HG02763 (cell line): ENCODE measurements around the gene SEC31A.

Experiments used
- ATAC-seq: cut with Tn5 transposase; IDR thresholded peaks from one replicate; pipeline ENCODE4 v1.9.1; 2021; ENCODE audit warnings: mild to moderate bottlenecking, moderate library complexity; ENCODE audit not compliant: unreplicated experiment

Gene SEC31A

DNA sequence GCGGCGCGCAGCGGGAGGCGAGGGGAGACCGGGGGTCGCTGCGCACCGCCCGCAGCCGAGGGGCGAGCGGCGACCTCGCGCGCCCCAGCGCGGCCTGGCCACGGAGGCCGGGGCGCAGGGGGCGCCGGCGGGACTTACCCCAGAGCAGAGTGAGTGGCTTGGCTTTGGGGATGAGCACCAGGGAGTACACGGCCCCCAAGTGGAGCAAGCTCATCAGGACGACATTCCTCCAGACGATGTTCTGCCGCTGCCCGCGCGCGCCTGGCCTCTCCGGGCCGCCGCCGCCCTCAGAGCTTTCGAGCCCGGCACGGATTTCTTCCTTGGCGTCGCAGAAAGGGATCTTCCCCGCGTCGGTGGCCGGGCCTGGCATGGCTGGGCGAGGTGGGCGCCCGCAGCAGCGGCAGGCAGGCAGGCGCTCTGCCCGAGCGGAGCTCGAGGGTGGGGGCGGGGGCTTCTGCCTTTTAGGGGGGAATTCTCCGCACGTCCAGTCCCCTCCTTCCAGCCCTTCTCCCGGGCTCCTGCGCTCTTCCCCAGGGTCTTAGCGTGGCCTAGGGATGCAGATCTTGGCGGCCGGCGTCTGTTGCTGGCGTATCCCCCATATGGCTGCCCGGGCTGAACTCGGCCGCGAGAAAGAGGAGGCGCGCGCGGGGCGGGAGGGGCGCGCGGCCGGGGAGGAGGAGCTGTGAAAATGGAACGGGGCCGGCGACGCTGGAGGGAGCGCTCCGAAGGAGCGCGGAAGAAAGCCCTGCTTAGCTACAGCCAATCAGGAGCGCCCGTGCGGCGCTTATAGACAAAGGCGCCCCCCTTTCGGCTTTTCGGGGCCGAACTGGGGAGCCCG lies 92.6 kb downstream of the SEC31A start, which contains the start of gene SCD5:
Gene SCD5, minus strand, starts transcription at position 629 of the 838 bp plus-strand sequence. Its CDS starts 259 bp downstream, at position 370.
- peak; percentile 69 for ATAC-seq

DNA sequence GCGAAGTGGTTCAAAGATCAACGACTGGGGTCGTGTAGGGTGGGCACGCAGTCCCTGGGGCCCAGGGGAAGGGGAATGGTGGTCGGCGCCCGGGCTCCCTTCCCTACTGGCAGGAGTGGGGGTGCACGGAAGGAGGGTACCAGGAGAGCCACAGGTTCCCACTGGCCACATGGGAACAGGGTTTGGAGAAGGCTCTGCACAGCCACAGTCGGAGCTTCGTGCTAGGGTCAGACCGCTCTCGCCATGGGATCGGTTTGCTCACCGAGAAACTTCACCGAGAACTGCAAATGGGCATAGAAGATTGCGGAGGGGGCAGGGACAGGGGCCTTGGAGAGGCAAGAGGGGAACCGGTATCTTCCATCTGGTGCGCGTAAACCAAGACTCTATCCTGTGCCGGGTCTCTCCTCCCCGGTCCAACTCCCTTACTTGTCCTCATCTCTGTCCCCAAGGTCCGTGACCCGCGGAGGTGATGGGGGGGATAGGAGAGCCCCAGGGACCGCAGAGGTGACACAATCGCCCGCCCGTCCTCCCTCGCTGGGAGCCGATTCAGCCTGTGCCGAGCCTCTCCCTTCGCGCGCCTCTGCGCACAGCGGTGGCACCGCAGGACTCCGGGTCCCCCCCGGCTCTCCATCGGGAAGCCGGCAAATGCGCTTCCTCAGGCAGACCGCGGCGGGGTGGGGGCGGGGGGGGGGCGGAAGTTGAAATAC lies 93.4 kb downstream of the SEC31A start:
- ATAC-seq: no peak

DNA sequence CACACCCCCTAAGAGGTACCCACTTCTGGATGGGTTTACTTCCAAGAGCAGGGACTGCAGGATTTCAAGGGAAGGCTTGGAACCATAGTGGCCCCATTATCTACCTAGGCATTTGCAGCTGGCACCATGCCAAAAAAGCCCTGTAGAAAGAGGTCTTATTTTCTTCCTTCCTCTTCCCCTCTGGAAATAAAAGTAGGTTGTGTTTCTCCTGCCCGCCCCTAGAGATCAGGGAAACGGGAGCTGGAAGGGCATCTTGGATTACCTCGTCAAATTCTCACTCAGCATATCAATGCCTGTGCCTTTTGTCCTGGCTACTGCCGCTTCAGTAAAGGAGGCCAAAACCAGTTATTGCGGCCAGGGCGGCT lies 93.9 kb downstream of the SEC31A start:
- no peak for ATAC-seq

DNA sequence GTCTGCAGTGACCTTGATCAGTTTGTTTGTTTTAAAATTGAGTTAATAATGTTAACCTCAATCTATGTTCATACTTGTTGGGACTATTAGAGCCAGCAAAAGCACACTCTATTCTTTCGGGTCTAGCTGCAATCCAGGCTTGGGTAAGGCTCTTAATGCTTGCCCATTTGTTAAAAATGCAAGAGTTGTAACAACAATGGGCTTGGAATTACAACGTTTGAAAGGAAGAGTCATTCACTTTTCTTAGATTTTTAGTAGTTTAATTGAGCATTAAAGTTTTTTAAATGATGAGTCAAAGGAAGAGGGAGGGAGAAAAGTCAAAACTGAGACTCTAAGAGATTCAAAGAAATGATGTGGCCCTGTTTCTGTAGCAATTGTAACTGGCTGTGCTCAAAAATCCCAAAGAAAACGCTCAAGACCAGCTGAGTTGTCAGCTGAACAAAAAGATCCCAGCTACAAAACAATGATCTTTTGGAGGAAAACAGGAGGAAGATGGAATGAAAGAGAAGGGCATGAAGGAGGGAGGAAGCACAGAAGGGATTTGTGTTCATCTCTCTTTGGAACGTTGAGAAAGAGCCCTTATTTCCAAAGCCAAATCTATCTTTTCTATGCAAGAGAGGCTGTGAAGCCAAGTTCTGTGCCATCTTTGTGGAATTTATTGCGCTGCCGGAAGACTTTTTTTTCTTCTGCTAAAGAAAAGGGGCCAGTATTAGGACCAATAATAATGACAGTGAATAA lies 97.9 kb downstream of the SEC31A start:
- no peak for ATAC-seq

DNA sequence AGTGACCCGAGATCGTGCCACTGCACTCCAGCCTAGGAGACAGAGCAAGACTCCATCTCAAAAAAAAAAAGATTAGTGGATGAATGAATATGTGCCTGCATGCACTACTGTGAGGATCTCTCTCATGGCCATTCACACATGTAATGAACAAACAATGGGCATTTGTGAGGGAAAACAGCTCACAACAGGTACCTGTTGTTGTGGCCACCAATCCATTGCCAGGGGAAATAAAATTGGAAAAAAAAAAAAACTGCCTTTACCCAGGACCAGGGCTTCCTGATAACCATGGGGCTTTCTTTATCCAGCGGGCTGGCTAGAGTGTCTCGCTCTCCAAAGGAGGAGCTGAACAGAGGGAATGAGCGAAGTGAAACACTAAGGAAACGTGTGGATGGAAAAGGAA lies 99.8 kb downstream of the SEC31A start:
- ATAC-seq: no peak

DNA sequence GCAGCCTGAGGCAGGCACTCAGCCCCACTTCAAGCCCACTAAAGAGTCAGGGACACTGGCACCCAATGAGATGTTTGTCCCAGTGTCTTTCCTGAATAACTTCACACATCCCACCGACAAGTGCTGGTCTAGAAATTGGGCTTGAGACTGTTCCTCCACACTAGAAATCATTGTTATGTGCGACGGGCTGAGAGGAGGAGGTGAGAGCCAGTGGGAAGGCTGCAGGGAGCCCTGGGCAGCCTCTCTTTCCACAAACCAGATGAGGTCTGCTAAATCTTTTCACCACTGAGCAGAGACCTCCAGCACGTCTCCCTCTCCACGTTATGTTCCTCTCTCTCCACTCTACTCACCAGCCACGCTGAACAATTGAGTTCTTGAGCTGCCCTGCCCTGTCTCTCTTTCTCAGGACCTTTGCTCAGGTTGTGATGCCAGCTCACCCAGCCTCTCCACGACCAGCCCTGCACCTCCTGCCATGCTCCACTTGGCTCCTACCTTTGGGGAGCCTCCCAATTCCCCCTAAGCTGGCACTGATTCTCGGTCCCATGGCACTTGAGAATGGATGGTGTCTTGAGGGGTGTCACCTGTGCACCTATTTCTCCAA lies 100.8 kb downstream of the SEC31A start:
- ATAC-seq: no peak

DNA sequence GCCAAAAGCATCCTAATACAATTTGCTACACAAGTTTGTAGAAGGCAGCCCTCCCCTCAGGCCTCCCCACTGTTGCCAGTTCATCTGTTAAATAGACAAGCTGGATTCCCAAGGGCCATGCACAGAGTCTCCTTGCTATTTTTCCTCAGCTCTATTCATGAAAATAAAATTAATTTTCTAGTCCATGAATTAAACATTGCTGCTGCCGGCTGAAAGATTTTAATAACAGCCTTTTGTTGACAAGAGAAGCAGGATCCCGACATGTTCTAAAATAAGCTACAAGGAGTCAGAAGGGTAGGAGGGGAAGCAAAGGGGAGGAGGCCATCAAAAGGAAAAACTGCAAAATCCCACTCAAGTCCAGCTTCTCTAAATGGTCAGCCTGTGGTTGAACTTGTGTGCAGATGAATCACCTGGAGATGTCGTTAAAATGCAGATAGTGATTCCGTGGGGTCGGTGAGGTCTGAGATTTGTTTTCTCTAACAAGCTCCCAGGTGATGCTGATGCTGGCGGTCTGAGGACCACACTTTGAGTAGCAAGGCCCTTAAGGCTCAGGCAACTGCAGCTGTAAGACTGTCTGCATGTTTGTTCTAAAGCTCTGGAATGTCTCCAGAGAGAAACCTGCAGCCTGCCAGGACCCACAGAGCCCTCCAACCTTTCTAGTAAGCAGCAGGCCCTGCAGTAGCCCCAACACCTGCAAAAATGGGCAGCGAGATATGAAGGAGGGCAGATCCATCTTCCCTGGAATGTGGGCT lies 101.8 kb downstream of the SEC31A start:
- ATAC-seq: no peak

DNA sequence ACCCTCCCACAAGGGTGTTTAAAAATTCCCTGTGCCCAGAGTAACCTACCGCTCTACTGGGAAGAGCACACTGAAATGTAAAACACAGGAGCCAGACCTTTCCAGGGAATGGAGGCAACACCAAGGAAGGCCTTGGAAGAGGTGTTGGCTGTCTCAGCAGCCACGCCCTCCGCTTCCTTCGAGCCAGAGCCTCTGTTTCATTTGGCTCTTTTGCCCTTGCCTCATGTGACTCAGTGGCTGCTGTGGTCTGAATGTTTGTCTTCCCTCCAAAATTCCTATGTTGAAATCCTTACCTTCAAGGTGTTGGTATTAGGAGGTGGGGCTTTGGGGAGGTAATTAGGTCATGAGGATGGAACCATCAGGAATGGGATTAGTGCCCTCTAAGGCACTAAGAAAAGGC lies 103.6 kb downstream of the SEC31A start:
- ATAC-seq: no peak

DNA sequence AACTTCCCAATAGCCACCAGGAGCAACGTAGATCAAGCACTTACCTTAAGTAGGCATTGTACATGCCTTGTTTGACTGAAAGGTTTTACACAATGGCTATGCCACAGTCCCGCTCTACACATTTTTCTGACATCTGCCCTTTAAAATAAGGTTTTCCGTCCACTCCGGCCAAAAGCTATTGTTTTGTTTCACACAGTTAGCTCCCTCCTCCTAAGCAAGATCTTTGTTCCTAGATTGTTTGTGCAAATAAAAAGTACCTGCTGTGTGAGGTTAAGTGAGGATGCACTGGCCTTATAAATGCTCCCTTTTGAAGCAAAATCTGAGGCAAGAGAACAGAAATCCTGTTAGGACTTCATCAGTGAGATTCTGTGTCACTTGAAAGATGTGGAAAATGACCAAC lies 104.1 kb downstream of the SEC31A start:
- ATAC-seq: no peak

DNA sequence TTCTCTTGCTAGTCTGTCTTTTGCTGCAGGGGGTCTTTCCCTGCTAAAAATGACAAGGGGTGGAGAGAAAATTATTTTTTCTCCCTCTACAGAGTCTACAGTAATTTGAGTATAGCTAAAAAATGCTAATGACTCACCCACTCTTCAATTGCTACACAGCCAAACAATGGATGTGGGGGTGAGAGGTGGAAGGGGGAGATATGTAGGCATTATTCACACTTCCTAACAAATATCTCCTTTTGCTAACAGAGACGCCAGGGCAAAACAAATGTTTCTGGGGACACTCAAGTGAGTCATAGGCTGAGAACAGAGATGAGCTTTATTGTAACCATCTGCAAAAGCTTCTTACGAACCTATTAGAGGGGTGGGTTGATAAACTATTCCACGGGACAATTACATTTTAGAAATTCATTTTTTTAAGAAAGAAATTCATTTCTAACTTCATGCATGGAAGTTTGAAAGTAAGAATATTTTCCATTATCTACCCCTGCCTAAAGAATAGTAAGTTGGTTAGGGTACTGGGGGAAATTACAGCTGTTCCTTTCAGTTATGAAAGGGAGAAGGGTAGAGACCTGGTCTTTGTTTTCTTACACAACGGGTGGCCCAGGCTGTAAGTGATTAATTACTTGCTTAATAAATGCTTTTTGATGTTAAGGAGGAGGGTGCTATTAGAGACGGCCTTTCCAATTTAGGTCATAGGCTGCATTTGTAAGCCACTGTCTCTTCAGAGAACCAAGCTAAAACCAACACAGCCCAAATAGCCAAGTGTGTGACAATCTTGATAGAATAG lies 105.1 kb downstream of the SEC31A start:
- ATAC-seq: no peak

DNA sequence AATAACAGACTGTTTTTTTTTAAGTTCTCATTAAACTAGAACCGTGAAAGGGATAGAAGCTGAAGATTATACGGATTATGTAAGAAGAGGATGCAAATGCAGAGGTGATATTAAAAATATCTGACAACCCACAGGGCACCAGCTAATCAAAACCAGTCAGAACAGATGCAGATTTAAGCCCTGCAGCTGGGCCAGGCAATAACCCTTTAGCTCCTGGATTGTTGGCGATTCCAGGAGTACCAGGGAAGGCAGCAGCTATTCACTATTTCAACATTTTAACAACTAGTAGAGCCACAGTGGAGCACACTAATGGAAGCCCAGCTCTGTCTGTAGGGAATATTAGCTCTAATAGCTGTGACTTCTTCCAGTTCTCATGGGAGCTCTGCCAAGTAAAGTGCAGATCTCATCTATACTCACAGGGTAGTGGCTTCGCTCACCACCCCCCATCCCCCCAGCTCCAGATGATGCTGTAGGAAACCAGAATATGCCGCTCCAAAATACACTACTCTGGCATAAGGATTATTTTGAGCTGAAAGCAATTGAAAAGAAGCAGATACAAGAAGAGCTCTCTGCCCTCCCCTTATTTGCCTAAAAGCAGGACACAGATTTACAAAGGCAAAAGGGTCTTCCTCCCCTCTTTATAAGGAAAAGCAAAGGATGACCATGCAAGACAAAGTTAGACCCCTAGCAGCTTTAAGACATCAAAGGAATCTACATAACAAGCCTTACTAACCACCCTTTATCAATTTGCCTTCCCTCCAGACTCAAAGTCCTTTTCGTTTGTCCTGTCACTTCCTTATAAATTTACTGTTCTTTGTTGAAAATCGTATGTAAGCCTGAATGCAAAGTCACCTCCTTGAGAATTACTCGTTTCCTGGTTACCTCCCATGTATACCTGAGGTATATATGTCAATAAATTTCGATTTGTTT lies 106.0 kb downstream of the SEC31A start:
- no peak for ATAC-seq

DNA sequence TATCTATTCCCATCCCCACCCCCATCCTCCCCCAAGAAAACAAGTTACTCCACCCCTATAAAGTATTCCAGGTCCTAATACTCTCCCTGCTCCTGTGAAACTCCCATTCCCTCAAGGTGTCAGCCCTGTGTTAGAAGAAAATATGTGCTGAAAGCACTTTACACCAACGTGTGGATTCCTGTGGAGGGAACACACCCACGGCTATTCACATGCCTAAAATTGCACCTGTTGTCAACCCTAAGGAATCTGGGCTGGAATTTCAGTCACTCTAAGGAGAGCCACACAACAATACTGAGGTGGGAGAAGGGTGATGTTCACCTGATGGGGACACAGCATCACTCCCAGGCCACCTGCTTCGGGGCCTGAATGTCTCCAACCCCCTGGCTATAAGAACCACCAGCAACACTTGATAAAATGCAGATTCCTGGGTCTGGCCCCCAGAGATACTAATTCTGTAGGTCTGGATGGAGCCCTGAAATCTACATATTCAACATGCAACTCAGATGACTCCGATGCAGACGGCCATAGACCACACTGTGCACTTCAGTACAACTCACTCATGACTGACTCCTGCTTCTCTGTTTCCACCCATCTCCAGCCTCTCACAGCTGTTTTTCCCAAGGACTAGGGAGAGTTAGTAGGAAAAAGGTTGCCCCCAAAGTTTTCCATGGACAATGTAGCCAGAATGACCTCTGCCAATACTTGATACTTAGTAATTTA lies 108.2 kb downstream of the SEC31A start:
- ATAC-seq: no peak

DNA sequence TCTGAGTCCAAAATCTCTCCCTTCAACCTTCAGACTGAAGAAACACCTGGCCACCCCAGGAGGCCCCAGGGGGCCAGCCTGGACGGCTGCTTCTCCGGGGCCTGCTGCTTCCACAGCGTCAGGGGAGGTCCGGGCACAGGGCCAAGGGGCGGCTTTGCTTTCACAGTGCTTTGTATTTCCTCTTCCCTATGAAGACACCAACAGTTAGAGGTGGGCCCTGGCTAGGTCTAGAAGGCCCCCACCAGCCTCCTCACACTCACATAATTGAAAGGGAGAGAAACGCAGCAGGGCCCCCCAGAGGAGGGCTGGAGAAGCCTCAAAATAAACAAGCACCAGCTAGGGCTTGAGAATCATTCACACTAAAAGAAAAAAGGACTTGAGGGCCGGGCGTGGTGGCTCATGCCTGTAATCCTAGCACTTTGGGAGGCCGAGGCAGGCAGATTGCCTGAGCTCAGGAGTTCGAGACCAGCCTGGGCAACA lies 110.2 kb downstream of the SEC31A start:
- peak; percentile 64 for ATAC-seq

DNA sequence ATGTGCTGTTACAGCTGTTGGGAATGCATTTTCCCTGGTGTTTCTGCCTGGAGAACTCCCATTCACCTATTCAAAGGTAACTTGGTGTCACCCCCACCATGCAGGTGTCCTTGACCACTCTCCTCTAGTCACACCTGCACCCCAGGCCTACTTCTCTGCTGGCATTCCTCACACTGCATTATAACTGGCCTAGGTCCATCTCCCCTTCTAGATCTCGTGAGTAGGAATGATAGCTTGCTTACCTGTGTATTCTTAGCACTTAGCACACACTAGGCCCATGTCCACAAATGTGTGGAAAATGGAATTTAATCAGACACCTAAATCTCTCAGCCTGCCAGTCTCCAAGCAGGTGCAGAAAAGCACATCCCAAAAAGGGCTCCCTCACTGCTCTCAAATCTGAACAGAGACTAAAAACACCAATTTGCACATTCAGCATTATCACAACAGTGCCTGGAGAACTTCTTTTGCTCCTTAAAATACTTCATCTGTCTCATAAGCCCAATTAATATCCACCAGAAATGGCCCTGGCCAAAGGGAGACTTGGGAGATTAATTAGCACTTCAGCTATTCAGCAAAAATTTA lies 110.7 kb downstream of the SEC31A start:
- ATAC-seq: no peak

DNA sequence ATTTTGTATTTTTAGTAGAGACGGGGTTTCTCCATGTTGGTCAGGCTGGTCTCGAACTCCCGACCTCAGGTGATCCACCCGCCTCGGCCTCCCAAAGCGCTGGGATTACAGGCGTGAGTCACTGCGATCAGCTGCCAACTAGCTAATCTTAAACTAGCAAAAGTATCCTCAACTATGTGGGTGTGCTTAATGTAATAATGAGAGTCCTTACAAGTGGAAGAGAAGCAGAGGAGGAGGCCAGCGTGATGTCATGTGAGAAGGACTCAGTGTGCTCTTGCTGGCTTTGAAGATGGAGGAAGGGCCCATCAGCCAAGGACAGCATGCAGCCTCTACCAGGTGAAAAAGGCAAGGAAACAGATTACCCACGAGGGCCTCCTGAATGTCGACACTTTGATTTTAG lies 111.9 kb downstream of the SEC31A start:
- ATAC-seq: no peak

DNA sequence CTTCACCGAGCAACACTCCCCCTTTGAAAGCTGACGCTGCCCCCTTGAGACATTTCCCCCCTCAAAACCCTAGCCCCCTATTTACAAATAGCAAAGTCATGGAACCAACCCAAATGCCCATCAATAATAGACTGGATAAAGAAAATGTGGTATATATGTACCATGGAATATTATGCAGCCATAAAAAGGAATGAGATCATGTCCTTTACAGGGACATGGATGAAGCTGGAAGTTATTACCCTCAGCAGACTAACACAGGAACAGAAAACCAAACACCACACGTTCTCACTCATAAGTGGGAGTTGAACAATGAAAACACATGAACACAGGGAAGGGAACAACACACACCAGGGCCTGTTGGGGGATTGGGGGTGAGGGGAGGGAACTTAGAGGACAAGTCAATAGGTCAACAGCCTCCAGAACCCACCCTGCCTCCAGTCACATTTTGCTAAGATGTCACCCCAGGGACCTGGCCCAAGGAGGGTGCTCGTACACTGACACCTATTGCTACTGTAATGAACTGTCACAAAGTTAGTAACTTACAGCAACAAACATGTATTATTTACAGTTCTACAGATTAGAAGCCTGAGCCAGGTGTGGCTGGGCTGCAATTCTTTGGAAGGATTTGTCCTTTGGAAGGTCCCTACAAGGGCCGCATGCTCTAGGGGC lies 113.0 kb downstream of the SEC31A start:
- no peak for ATAC-seq
